ENCODE results near the gene S100A16.

DNA sequence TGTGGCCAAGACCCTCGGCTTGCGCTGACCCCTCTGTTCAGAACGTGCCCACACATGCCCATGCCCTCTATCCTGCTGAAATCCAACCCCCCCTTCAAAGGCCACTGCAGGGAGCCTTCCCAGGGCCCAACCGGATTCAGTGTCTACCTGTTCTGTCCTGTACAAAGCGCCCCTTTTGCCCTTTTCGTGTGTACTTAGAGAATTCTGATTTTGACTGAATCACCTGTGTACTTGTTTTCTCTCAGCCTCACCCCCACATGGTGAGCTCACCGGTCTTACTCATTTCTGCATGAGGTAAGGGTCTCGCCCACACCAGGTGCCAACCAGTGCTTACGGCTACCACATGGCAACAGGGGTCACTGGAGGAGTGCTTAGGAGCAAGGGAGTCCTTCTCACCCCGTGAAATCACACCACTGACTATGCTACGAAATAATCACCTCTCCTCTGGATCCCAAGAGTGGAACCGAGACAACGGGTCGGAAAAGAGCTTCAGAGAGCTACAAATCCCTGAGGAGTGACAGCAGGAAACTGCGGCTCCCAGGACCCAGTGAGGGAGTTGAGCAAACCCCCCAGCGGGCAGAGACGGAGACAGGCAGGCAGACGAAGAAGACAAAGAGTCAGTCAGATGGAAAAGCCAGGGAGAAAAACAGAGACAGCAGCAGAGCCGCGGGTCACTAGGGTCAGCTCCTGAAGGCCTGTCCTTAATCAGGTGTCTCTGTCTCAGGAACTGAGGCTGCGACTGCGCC lies 45.1 kb downstream of the S100A16 start:
- TF ChIP-seq, protein P1, sequence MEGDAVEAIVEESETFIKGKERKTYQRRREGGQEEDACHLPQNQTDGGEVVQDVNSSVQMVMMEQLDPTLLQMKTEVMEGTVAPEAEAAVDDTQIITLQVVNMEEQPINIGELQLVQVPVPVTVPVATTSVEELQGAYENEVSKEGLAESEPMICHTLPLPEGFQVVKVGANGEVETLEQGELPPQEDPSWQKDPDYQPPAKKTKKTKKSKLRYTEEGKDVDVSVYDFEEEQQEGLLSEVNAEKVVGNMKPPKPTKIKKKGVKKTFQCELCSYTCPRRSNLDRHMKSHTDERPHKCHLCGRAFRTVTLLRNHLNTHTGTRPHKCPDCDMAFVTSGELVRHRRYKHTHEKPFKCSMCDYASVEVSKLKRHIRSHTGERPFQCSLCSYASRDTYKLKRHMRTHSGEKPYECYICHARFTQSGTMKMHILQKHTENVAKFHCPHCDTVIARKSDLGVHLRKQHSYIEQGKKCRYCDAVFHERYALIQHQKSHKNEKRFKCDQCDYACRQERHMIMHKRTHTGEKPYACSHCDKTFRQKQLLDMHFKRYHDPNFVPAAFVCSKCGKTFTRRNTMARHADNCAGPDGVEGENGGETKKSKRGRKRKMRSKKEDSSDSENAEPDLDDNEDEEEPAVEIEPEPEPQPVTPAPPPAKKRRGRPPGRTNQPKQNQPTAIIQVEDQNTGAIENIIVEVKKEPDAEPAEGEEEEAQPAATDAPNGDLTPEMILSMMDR (IDR thresholded peaks at IDR 0.05): no peak
- no peak for TF ChIP-seq POLR2A (IDR thresholded peaks at IDR 0.05)

Measured in body of pancreas (tissue), 4 donors.